ENCODE results near the gene HS1BP3. TPM values are rescaled to one million over a fixed set of nuclear protein-coding genes. Genes with fewer than 3 reads are reported as not detected.

HS1BP3 gene
- total and polyA plus RNA-seq, 2 of the 13 experiments (the other 11 are each of a cell fraction or from before 2014, with no cell fraction given) = 15.2 to 22.0 TPM

GRCh38 chr2:20650877-20651730 lies at the start of gene HS1BP3 (continued):
- peak in 1 of 2 experiments; percentile 63; a peak in 1 of 4 replicates for TF ChIP-seq KLF16 (CRISPR knock-in tag; IDR thresholded peaks at IDR 0.05)
- TF ChIP-seq ZBTB20 (CRISPR knock-in tag; IDR thresholded peaks at IDR 0.05; ENCODE audit: borderline replicate concordance, low read depth) = no peak
- TF ChIP-seq, protein P1, sequence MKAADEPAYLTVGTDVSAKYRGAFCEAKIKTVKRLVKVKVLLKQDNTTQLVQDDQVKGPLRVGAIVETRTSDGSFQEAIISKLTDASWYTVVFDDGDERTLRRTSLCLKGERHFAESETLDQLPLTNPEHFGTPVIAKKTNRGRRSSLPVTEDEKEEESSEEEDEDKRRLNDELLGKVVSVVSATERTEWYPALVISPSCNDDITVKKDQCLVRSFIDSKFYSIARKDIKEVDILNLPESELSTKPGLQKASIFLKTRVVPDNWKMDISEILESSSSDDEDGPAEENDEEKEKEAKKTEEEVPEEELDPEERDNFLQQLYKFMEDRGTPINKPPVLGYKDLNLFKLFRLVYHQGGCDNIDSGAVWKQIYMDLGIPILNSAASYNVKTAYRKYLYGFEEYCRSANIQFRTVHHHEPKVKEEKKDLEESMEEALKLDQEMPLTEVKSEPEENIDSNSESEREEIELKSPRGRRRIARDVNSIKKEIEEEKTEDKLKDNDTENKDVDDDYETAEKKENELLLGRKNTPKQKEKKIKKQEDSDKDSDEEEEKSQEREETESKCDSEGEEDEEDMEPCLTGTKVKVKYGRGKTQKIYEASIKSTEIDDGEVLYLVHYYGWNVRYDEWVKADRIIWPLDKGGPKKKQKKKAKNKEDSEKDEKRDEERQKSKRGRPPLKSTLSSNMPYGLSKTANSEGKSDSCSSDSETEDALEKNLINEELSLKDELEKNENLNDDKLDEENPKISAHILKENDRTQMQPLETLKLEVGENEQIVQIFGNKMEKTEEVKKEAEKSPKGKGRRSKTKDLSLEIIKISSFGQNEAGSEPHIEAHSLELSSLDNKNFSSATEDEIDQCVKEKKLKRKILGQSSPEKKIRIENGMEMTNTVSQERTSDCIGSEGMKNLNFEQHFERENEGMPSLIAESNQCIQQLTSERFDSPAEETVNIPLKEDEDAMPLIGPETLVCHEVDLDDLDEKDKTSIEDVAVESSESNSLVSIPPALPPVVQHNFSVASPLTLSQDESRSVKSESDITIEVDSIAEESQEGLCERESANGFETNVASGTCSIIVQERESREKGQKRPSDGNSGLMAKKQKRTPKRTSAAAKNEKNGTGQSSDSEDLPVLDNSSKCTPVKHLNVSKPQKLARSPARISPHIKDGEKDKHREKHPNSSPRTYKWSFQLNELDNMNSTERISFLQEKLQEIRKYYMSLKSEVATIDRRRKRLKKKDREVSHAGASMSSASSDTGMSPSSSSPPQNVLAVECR (CRISPR knock-in tag; IDR thresholded peaks at IDR 0.05; ENCODE audit: borderline replicate concordance) = peak; percentile 89
- no peak for TF ChIP-seq SP2 (CRISPR knock-in tag; IDR thresholded peaks at IDR 0.05)
- TF ChIP-seq KDM6A (CRISPR knock-in tag; IDR thresholded peaks at IDR 0.05; ENCODE audit: low read depth) = peak; percentile 26; the same call in 1 of the 2 replicates
- TF ChIP-seq, protein P2, sequence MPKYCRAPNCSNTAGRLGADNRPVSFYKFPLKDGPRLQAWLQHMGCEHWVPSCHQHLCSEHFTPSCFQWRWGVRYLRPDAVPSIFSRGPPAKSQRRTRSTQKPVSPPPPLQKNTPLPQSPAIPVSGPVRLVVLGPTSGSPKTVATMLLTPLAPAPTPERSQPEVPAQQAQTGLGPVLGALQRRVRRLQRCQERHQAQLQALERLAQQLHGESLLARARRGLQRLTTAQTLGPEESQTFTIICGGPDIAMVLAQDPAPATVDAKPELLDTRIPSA (CRISPR knock-in tag; IDR thresholded peaks at IDR 0.05; ENCODE audit: borderline replicate concordance) = no peak
- no peak for TF ChIP-seq SP140L (CRISPR knock-in tag; IDR thresholded peaks at IDR 0.05; ENCODE audit: borderline replicate concordance)
- peak; percentile 97 for TF ChIP-seq SP4 (CRISPR knock-in tag; IDR thresholded peaks at IDR 0.05)
- TF ChIP-seq ZBTB46 (CRISPR knock-in tag; IDR thresholded peaks at IDR 0.05; ENCODE audit: borderline replicate concordance) = no peak; the same call in 1 of the 2 replicates
- TF ChIP-seq ZNF343 (CRISPR knock-in tag; IDR thresholded peaks at IDR 0.05) = 0 out of 2 replicates have a peak, but pooled peaks have one; percentile 85
- no peak for TF ChIP-seq ZNF260 (CRISPR knock-in tag; IDR thresholded peaks at IDR 0.05; ENCODE audit: borderline replicate concordance, low read depth)
- peak; percentile 50; the same call in 1 of the 2 replicates for TF ChIP-seq GATA4 (IDR thresholded peaks at IDR 0.05; ENCODE audit: borderline replicate concordance, low read depth)
- peak; percentile 68; the same call in 1 of the 2 replicates for TF ChIP-seq ZNF792 (CRISPR knock-in tag; IDR thresholded peaks at IDR 0.05)
- TF ChIP-seq TBX3 (IDR thresholded peaks at IDR 0.05; ENCODE audit: borderline replicate concordance) = peak; percentile 38; the same call in 1 of the 2 replicates
- TF ChIP-seq KAT2B (IDR thresholded peaks at IDR 0.05; ENCODE audit: borderline replicate concordance, low read depth, low read length) = no peak
- TF ChIP-seq THAP11 (CRISPR knock-in tag; IDR thresholded peaks at IDR 0.05) = peak; percentile 81
- TF ChIP-seq ZUFSP (CRISPR knock-in tag; IDR thresholded peaks at IDR 0.05; ENCODE audit: borderline replicate concordance) = no peak
- peak; percentile 90; the same call in 1 of the 2 replicates for TF ChIP-seq ZNF766 (CRISPR knock-in tag; IDR thresholded peaks at IDR 0.05; ENCODE audit: borderline replicate concordance)
- TF ChIP-seq ATAD3A (CRISPR knock-in tag; IDR thresholded peaks at IDR 0.05) = 0 out of 2 replicates have a peak, but pooled peaks have one; percentile 20

All from HepG2 (cell line).